GM19043 (cell line): Measurements from ENCODE around the gene TFDP2.
"Not testable (repeated sequence)": the region's sequence is repeated elsewhere in the genome, so short reads cannot be mapped to it uniquely, and the experiment has no call there.

Source experiments
- ATAC-seq: cut with Tn5 transposase; IDR thresholded peaks from one replicate; pipeline ENCODE4 v1.9.1; 2021; ENCODE audit warnings: low read depth; ENCODE audit not compliant: unreplicated experiment

TFDP2 gene

DNA sequence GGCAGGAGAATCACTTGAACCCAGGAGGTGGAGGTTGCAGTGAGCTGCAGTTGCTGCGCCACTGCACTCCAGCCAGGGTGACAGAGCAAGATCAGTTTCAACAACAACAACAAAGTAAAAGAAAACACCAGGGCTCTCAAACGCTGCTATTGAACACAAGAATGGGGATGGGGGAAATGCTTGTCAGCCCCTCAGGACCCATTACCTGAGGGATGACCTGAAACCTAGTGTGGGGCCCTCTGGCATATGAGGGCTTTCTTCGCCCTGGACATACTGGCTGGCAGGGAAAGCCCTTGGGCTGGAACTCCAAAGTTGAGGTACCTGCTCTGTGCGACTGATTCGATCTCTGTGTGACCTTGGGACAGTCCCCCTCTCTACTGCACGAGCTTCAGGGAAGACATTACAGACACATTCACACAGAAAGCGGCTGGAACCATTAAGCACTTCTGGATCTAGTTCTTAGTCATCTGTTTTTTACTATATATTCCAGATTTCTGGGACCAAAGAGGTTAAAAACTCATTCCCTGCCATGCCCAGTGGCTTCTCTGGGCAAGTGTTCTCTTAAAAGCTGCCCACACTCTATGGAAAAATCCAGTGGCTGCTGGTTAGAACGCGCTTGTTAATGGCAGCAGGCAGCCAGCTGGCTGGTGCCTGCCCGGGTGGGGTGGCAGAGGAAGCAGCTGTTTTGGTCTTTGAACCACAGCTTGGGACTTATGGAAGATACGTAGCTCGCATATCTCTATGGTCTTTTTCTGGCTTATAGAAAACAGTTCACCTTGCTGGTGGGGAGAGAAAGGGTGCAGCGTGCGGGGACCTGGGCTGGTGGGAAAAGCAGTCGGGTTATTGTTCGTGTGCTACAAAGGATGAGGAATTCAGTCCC lies 215.7 kb downstream of the TFDP2 start:
- no peak for ATAC-seq

DNA sequence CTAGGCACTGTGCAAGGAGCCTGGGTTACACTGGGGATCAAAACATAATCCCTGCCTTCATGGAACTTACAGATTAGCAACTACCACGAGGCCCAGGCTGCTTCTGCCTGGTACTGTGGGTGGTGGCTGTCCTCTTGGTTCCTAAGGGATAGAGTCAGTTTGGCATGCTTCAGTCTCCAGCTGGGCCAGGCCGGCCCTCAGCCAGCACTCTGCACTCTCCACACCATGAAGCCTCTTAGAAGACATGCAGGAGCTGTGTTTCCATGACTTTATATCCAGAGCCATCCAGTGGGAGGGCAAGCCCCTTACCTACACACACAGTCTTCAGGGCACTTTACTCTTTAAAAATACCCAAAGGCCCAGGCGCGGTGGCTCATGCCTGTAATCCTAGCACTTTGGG lies 218.5 kb downstream of the TFDP2 start:
- no peak for ATAC-seq

DNA sequence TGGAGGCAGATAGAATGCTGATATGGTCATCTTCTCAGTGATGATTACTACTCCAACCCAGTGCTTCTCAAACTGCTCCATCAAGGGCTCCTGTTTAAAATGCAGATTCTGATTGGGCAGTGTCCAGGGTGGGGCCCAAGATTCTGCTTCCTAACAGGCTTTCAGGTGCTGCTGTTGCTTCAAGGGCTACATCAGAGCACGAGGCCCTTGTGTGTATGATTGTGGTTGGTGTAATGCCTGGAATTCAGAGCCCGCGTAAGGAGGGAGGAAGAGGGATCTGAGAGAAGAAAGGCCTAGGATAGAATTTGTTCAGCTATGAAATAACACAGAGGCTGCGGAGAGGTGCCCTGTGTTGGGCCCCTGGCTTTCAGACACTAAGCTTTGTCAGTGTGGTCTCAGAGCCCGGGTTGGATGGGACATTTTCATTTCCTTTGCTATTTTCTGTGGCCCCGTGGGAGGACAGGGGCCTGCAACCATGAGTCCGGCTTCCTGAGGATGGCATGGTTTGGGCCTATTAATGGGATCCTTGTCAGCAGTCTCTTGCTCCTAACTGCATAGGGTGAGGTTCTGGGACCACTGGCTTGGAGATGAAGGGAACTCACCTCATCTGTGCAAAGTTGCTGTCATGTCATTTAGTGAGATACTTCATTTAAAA lies 219.9 kb downstream of the TFDP2 start:
- ATAC-seq: no peak

DNA sequence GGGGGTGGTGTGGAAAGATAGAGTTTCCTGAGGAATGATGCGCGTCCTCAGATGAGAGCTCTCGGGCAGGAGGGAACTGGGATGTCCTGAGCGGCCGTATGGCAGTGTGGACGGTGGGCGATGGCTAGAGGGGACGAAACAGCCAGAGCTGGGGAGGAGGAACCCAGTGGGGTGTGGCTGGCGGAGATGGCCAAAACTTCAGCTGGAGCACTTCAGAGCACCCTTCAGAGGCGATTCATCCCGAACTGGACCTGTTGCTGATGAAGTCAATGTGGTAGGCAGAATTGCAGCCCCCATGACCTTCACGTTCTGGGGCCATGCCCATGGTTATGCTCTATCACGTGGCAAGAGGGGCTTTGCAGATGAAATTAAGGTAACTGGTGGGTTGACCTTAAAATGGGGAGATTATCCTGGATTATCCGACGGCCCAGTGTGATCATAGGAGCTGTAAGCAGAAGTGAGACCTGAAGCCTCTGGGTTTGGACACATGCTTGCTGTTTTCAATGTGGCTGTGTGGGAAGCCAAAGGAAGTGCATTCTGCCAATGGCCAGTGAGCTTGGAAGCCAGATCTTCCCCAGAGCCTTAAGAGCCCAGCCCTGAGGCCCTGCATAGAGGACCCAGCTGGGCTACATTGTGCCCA lies 220.6 kb downstream of the TFDP2 start:
- no peak for ATAC-seq

DNA sequence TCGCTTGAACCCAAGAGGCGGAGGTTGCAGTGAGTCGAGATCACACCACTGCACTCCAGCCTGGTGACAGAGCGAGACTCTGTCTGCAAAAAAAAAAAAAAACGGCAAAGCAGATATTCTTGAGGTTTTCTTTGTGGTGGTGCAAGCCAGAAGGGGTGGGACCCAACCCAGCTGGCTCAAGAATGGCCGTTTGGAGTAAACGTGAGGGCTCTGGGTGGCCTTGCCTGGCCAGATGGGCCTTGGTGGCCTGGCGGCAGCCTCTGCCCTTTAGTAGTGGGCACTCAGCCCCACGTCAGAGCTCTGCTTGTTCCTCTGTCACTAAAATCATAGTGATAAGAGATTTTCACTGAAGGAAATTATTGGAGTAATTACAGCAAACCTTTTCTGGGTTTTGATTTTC lies 222.4 kb downstream of the TFDP2 start:
- no peak for ATAC-seq

DNA sequence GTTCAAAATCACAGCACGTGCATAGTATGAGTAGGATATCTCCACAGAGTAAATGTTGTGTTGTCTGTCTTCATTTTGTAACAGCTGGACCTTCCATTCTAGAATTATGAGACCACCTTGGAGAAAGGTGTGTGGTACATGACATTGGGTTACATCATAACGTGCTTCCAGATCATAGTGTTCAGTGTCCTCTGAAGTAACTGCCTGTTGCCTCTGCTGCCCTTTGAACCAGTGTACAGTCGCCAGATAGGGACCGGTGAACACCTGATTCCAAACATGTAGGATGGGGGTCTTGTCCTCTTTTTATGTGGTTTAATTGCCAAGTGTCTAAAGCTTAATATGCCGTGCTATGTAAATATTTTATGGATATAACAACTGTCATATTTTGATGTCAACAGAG lies 223.7 kb downstream of the TFDP2 start:
- ATAC-seq: not testable (repeated sequence)

DNA sequence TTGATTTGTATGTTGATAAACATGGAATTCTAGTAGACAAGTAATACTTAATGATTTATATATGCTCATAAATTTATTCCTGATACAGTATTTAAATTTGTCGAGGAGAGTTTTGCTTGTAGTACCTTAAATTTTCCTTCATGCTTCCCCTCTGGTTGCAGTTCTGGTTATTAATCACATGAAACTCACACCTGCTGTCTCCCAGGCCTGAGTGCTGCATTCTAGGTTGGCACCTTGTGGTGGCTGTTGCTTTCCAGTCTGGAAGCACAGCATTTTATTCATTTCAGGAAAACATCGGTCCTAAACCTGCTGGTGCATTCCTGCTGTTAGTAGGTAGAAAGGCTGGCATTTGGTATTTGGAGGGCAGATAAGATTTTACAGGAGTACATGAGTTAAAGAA lies 228.0 kb downstream of the TFDP2 start:
- no peak for ATAC-seq

DNA sequence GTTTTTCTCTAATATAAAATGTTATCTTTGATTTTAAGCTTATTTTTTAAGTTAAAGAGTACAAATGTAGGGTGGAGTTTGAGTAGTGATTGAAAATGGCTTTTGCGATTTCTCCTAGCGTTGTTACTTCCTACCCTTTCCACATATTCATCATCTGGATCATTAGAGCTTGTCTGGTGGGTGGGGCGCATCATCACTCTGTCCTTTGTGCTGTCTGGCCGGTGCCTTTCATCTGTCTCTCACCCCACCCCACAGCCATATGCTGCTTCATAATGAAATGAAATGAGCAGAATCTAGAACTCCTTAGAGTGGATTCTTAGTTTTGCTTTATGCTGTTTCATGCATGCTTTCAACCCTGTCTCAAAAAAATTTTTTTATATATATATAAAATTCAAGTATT lies 228.6 kb downstream of the TFDP2 start:
- ATAC-seq: no peak

DNA sequence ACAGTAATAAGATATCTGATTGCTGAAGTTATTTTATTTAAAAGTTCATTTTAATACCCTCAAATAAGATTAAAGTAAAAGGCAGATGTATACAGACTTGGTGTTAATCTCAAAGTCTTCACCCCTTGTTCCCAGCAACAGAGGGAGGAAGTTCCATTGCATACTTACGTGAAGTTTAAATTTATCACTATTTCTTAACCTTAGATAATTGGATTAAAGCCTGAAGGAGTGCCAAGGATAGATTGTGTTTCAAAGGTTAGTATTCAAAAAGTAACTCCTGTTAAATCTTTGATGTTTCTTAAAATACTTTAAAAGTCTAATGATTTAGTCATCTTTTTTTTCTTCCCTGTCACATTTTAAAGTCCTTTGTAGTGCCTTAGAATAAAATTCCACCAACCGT lies 233.6 kb downstream of the TFDP2 start:
- ATAC-seq: no peak

DNA sequence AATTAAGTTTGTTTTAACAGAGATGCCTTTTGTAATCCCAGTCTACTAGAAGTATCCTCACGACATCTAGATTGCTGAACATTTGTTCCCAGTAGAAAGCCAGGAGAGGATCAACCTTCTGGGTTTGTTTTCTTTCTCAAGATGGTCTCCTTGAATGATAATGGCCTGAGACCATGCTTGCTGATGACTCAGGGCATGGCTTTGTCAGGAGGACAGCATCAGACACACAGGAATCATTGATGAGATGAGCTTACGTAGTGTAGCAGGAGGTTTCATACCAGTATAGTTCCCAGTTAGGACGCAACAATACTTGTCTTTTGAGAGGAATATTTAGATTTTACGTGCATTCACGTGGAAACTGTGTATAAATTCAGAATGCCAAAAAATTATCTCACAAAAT lies 234.3 kb downstream of the TFDP2 start:
- no peak for ATAC-seq

DNA sequence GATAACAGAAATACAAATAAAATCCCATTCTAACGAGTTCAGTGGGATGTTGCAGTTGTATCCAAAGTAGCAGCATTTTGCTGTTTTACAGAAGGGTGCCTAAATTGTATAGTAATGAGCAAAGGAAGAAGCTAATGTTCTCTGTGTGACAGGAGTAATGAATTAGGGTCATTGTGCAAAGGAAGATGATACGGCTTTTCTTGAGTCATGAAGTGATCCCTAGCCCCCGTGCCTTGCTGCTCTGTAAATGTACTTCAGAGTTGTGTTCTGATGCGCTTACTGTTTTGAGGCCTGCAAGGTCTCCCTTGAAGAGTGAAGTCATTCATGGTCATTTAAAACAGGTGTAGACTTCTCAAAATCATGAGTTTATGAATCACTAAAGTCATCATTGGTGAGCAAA lies 235.0 kb downstream of the TFDP2 start:
- no peak for ATAC-seq

DNA sequence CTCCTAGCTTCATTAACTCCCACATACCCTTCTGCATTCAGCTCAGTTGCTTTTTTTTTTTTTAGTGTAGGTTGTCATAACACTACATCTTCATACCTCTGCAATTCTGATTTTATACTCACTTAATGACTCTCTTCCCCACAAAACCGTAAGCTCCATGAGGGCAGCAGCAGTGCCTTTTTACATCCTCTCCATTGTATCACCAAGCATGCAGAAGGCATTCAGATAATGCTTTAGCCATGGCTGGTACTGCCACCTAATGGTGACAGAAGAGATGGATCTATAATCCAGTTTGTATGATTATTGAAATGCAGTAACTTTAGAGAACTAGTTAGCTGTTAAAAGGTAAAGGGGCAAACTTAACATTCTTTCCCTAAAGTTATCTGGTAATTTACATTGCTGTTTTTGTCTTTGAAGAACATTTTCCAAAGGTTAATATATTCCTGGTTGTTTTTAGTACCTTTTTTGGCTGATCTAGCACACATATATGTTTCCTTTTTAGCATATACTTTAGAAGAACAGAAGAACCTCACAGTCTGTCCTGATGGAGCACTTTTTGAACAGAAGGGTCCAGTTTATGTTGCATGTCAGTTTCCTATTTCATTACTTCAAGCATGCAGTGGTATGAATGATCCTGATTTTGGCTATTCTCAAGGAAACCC lies 236.1 kb downstream of the TFDP2 start:
- ATAC-seq: peak; percentile 59

DNA sequence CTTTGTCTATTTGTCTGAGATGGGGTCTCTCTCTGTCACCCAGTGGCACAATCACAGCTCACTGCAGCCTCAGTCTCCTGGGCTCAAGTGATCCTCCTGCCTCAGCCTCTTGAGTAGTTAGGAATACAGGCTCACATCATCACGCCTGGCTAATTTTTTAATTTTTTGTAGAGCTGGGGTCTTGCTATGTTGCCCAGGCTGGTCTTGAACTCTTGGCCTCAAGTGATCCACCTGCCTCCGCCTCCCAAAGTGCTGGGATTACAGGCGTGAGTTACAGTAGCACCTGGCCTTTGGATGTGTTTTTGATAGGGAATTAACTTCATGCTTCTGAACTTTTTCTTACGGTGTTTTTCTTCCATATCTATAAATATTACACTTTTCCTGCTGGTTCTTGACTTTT lies 239.4 kb downstream of the TFDP2 start:
- ATAC-seq: not testable (repeated sequence)

DNA sequence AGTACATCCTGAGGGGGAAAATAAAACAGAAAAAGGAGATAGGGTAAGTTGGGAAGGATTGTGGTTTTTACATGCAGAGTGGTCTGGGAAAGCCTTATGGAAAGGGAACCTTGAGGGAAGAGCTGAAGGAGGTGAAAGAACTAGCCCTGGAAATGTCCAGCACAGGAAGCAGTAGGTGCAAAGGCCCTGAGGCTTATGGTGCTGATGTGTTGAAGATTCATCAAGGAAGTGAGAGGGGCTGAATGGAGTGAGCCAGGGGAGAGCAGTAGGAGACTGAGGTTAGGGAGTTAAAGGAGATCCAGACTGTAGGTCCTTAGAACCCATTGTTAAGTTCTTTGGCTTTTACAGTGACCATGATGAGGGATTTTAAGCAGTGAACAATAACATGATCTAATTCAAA lies 239.9 kb downstream of the TFDP2 start:
- no peak for ATAC-seq

DNA sequence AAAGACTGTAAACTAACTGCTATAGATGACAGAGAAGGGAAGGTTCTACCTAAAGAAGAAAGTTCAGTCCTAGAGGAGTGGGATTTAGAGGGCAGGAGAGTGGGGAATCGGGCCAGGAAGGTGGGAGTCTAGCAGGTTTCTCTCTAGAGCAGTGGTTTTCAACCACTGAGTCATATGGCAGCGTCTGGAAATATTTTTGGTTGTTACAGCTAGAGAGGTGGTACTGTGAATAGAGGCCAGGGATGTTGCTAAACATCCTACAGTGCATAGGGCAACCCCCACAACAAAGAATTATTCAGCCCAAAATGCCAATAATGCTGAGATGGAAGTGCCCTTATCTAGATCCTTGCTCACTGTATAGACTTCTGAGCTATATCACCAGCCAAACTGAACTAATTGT lies 244.2 kb downstream of the TFDP2 start:
- ATAC-seq: no peak

DNA sequence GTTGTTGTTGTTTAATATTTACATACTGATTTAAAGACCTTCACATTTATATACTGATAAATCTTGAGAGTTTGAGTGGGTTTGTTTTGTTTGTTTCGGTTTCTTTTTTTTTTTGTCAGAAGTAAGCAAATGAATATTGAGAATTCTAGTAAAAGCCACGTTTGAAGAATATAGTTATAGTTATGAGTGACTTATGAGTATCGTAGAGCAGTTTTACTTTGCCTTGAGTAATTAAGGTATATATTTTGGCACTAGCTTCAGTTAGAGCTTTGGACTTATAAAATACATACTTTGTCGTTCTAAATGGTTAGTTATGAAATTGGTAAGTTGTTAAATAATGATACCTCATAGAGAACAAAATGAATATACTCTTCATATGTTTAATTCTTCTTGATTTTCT lies 245.1 kb downstream of the TFDP2 start:
- no peak for ATAC-seq

DNA sequence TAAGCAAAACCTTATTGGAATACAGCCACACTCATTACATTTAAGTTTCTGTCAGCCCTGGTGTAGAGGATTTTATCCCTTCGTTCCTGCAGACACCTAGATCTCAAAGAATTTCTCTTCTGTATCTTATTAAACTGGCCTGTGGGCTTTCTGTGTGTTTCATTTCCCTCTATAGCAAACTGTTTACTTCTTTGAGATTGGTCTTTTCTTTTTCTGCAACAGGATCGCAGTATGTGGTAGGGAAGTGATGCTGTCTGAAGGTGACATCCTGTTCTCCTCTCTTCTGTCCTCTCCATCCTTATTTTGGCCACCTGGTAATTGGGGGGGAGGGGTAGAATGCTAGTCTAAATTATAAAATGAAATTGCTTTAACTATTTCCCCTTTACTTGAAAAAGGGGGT lies 247.4 kb downstream of the TFDP2 start:
- ATAC-seq: peak; percentile 83

DNA sequence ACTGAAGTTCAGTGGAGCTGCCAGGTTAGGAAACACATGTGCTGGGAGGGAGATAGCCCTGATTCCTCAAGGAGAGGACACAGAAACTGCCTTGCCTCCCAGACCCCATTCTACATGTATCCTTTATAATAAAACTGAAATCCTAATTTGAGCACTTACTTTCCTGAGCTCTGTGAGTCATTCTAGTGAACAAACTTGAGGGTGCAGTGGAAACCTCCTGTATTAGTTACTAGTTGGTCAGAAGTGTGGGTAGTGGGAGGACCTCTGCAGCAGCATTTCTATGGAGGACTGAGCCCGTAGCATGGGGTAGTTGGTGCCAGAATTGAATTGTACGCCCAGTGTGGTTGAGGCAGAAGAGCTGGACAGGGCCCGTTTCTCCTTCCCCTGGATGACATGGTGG lies 249.0 kb downstream of the TFDP2 start:
- ATAC-seq: no peak

DNA sequence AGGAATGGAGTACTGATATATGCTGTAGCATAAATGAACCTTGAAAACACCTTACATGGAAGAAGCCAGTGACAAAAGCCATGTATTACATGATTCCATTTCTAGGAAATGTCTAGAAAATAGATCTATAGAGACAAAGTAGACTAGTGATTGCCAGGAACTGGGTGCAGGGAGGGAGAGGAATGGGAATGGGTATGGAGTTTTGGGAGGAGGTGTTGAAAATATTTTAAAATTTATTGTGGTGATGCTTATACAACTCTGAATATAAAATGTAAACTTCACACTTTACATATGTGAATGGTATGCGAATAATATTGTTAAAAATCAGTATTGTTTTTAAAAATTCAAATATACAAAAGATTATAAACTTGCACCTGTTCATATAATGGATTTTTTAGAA lies 250.4 kb downstream of the TFDP2 start:
- ATAC-seq: no peak

DNA sequence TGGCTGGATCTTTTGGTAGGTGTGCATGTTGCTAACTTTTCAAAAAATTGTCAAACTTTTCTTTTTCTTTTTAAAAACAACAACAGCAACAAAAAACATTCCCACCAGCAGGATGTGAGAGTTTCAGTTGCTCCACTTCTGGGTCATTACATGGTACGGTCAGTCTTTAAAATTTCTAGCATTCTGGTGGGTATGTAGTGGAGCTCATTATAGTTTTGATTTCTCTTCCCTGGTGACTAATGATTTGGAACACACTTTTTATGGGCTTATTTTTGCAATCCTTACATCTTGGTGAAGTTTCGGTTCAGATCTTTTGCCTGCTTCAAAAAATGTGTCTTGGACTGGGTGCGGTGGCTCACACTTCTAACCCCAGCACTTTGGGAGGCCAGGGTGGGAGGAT lies 253.6 kb downstream of the TFDP2 start:
- ATAC-seq: no peak

DNA sequence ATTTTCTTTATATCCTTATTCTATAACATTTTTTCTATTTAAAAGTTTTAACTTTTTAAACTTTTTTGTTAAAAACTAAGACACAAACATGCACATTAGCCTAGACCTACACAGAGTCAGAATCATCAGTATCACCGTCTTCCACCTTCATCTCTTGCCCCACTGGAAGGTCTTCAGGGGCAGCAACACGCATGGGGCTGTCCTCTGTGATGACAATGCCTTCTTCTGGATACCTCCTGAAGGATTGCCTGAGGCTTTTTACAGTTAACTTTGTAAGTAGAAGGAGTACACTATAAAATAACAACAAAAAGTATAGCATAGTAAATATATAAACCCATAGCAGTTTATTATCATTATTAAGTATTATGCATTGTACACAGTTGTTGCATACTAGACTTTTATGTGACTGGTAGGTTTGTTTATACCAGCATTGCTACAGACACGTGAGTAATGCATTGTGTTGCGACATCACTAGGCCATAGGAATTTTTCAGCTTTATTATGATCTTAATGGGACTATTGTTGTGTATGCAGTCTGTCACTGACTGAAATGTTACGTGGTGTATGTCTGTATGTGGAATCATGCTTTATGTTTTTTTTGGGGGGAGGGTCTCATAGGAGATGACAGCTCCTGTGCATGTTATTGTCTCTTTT lies 254.7 kb downstream of the TFDP2 start:
- ATAC-seq: no peak
